T-helper 17 cell (primary cell): Measurements from ENCODE around the gene PLIN5. TPM values are rescaled to one million over a fixed set of nuclear protein-coding genes. Genes with fewer than 3 reads are reported as not detected.

Source experiments
- ATAC-seq: fragments of 150-1000 bp; cut with Tn5 transposase; 2 replicates; pipeline ENCODE4 v1.10.0; 2021; ENCODE audit warnings: mild to moderate bottlenecking, moderate library complexity
- DNase-seq, 3 donors: peaks; one replicate each; pipeline versions ENCODE4 v3.0.0 to v3.0.0-alpha.2; 2020 to 2021
- H3K9me3 ChIP-seq: one replicate; pipeline ENCODE4 v1.7.0; 2013; ENCODE audit warnings: low read length, mild to moderate bottlenecking; ENCODE audit not compliant: control insufficient read depth, poor library complexity, severe bottlenecking
- H3K27ac Mint-ChIP-seq: one replicate; pipeline ENCODE4 v1.8.0; 2022; ENCODE audit warnings: mild to moderate bottlenecking, moderate library complexity, mixed read lengths
- H3K27me3 Mint-ChIP-seq: one replicate; pipeline ENCODE4 v1.8.0; 2022; ENCODE audit warnings: mixed read lengths
- H3K36me3 Mint-ChIP-seq: one replicate; pipeline ENCODE4 v1.8.0; 2022; ENCODE audit warnings: low read depth, mixed read lengths
- H3K4me1 Mint-ChIP-seq: one replicate; pipeline ENCODE4 v1.8.0; 2022; ENCODE audit warnings: mild to moderate bottlenecking, mixed read lengths
- H3K4me3 Mint-ChIP-seq: one replicate; pipeline ENCODE4 v1.8.0; 2022; ENCODE audit warnings: mild to moderate bottlenecking, moderate library complexity, mixed read lengths
- total RNA-seq, 4 donors: library from RNA in 2 of 4; stranded (reverse) in 2 of 4; gene quantifications; one replicate each; pipeline ENCODE4 v1.2.3 and lab custom pipeline; 2022 to 2026

The PLIN5 gene
- total RNA-seq, 2 donors from 2014 or later, result not detected

- DNase-seq (no peak), ATAC-seq (no peak)
- H3K9me3 ChIP-seq, result no peaks in the 10 kb centered on the region
- Mint-ChIP-seq H3K27me3 (peaks cover 8% of the 10 kb centered on the region), H3K36me3 (no peaks in the 10 kb centered on the region), H3K27ac (no peak overlapping the region), H3K4me1 (no peaks in the 10 kb centered on the region), H3K4me3 (no peak overlapping the region)
Measured at GRCh38 chr19:4519172-4519496, 15.9 kb downstream of the PLIN5 start.

- no peaks in the 10 kb centered on the region for H3K4me1 Mint-ChIP-seq
- H3K4me3 Mint-ChIP-seq, result no peak within 1 kb of the TSS
- DNase-seq, result no peak
- no peaks in the 10 kb centered on the region for H3K9me3 ChIP-seq
- H3K36me3 Mint-ChIP-seq, result no peaks in the 10 kb centered on the region
- peaks cover 8% of the 10 kb centered on the region for H3K27me3 Mint-ChIP-seq
- H3K27ac Mint-ChIP-seq, result no peak within 1 kb of the TSS
- no peak for ATAC-seq
Measured at GRCh38 chr19:4518345-4519171, 16.5 kb downstream of the PLIN5 start, which contains the start of gene PLIN4. Gene PLIN4 (minus strand): TSS chr19:4518486. CDS start chr19:4518272, 214 bp downstream.

DNA sequence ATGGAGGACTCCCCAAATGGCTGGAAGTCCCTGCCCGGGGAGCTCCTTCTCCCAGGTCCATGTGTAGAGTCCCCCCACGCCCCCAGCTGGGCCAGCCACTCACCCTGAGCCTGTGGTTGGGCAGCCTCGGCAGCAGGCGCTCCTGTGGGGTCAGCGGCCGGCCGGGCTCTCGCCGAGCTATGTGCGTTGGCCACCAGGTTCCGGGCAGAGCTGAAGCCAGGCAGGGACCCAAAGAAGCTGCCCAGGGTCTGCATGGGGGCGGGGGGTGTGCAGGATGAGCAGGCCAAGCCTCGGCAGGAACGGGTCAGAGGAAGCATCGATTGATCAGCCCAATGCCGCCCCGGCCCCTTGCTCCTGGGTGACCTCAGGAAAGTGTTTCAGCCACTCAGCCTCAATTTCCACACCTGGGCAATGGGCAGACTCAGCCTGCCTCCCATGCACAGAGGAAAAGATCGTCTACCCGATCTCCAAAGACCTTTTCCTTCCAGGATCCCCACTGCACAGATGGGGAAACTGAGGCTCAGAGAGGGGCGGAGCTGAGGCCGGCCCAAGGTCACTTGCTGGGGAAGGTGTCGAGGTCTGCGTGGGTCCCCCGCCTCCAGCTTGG is 17.5 kb downstream of the PLIN5 start:
- no peaks in the 10 kb centered on the region for H3K36me3 Mint-ChIP-seq
- ATAC-seq (no peak), DNase-seq (no peak)
- H3K27me3 Mint-ChIP-seq, result peaks cover 8% of the 10 kb centered on the region
- no peaks in the 10 kb centered on the region for H3K9me3 ChIP-seq
- H3K4me1 Mint-ChIP-seq, result no peaks in the 10 kb centered on the region
- no peak overlapping the region for H3K4me3 Mint-ChIP-seq
- H3K27ac Mint-ChIP-seq, result no peak overlapping the region

DNA sequence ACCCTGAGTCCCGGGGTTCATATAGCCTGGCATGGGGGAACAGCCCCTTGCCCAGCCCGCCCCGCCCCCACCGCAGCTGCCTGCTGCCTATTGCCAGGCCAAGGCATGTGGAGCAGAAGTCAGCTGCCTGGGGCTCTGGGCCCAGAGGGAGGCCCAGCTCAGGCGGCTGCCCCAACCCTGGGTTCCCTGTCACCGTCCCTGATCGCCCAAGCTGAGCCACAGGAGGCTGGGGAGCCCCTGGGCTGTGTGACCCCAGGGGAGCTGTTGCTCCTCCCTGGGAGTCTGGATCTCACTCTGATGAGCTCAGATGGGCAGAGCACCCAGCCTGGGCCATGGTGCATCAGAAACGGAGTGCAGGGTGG is 18.1 kb downstream of the PLIN5 start:
- Mint-ChIP-seq H3K27ac (no peak overlapping the region), H3K27me3 (peaks cover 8% of the 10 kb centered on the region), H3K36me3 (no peaks in the 10 kb centered on the region), H3K4me3 (no peak overlapping the region), H3K4me1 (no peaks in the 10 kb centered on the region)
- no peaks in the 10 kb centered on the region for H3K9me3 ChIP-seq
- DNase-seq (no peak), ATAC-seq (no peak)

- Mint-ChIP-seq H3K27ac (no peak overlapping the region), H3K27me3 (peaks cover 5% of the 10 kb centered on the region), H3K36me3 (no peaks in the 10 kb centered on the region), H3K4me1 (no peaks in the 10 kb centered on the region), H3K4me3 (no peak overlapping the region)
- H3K9me3 ChIP-seq, result no peaks in the 10 kb centered on the region
- DNase-seq, result no peak
- ATAC-seq, result no peak
Measured at GRCh38 chr19:4516199-4516938, 18.7 kb downstream of the PLIN5 start.

DNA sequence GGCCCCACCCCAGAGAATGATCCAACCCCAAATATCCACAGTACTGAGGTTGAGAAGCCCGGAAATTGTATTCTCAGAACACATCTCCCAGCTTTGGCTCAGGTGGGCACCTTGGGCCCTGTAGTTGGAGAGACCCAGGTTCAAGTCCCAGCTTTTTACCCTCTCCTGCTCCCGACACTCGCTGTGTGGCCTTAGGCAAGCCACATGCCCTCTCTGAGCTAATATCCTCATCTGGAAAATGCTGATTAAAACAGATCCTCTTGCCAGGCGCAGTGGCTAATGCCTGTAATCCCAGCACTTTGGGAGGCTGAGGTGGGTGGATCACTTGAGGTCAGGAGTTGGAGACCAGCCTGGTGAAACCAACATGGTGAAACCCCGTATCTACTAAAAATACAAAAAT is 19.3 kb downstream of the PLIN5 start:
- no peak for ATAC-seq
- no peaks in the 10 kb centered on the region for H3K27me3 Mint-ChIP-seq

GRCh38 chr19:4513248-4513647 is 21.8 kb downstream of the PLIN5 start:
- no peaks in the 10 kb centered on the region for H3K36me3 Mint-ChIP-seq
- no peaks in the 10 kb centered on the region for H3K27me3 Mint-ChIP-seq
- ATAC-seq (no peak), DNase-seq (no peak)
- H3K27ac Mint-ChIP-seq, result no peak overlapping the region
- H3K9me3 ChIP-seq, result no peaks in the 10 kb centered on the region
- no peak overlapping the region for H3K4me3 Mint-ChIP-seq
- no peaks in the 10 kb centered on the region for H3K4me1 Mint-ChIP-seq

More for the DNA sequence above, 19.3 kb downstream of the PLIN5 start:
- Mint-ChIP-seq H3K4me3 (no peak overlapping the region), H3K36me3 (no peaks in the 10 kb centered on the region), H3K27ac (no peak overlapping the region), H3K4me1 (no peaks in the 10 kb centered on the region)
- H3K9me3 ChIP-seq, result no peaks in the 10 kb centered on the region
- DNase-seq, result no peak

DNA sequence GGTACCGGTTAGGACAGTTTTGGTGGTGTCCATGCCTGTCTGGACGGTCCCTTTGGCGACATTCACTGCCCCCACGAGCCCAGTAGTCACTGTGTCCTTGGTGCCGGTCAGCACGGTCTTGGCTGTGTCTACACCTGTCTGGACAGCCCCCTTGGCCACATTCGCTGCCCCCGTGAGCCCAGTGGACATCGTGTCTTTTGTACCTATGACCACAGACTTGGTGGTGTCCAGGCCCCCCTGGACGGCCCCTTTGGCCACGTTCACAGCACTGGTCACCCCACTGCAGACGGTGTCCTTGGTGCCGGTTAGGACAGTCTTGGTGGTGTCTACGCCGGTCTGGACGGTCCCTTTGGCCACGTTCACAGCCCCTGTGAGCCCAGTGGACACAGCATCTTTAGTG is 23.0 kb downstream of the PLIN5 start:
- DNase-seq, result no peak
- Mint-ChIP-seq H3K4me1 (no peaks in the 10 kb centered on the region), H3K27me3 (no peaks in the 10 kb centered on the region), H3K27ac (no peak overlapping the region), H3K4me3 (no peak overlapping the region), H3K36me3 (no peaks in the 10 kb centered on the region)
- ATAC-seq, result no peak
- no peaks in the 10 kb centered on the region for H3K9me3 ChIP-seq

DNA sequence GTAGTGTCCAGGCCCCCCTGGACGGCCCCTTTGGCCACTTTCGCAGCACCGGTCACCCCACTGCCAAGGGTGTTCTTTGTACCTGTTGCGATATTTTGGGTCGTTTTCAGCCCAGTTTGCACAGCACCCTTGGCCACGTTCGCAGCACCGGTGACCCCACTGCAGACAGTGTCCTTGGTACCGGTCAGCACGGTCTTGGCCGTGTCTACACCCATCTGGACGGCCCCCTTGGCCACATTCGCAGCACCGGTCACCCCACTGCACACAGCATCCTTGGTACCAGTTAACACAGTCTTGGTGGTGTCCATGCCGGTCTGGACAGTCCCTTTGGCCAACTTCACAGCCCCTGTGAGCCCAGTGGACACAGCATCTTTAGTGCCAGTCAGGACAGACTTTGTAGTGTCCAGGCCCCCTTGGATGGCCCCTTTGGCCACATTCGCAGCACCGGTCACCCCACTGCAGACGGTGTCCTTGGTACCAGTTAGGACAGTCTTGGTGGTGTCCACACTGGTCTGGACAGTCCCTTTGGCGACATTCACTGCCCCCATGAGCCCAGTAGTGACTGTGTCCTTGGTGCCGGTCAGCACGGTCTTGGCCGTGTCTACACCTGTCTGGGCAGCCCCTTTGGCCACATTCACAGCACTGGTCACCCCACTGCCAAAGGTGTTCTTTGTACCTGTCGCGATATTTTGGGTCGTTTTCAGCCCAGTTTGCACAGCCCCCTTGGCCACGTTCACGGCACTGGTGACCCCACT is 23.5 kb downstream of the PLIN5 start:
- Mint-ChIP-seq H3K4me3 (no peak overlapping the region), H3K27ac (no peak overlapping the region), H3K36me3 (no peaks in the 10 kb centered on the region), H3K4me1 (no peaks in the 10 kb centered on the region), H3K27me3 (no peaks in the 10 kb centered on the region)
- ATAC-seq (no peak), DNase-seq (no peak)
- H3K9me3 ChIP-seq, result no peaks in the 10 kb centered on the region

- peaks cover 2% of the 10 kb centered on the region for H3K36me3 Mint-ChIP-seq
- ATAC-seq, result no peak
Measured at GRCh38 chr19:4510435-4511255, 24.4 kb downstream of the PLIN5 start.

GRCh38 chr19:4508698-4509097 is 26.3 kb downstream of the PLIN5 start:
- H3K9me3 ChIP-seq, result no peaks in the 10 kb centered on the region
- no peaks in the 10 kb centered on the region for H3K27me3 Mint-ChIP-seq
- H3K4me3 Mint-ChIP-seq, result no peak overlapping the region
- peaks cover 2% of the 10 kb centered on the region for H3K36me3 Mint-ChIP-seq
- peaks cover 5% of the 10 kb centered on the region for H3K4me1 Mint-ChIP-seq
- DNase-seq, result no peak
- no peak for ATAC-seq
- H3K27ac Mint-ChIP-seq, result no peak overlapping the region

More at GRCh38 chr19:4510435-4511255, 24.4 kb downstream of the PLIN5 start:
- Mint-ChIP-seq H3K27ac (no peak overlapping the region), H3K27me3 (no peaks in the 10 kb centered on the region), H3K4me1 (peaks cover 5% of the 10 kb centered on the region), H3K4me3 (no peak overlapping the region)
- DNase-seq, result no peak
- H3K9me3 ChIP-seq, result no peaks in the 10 kb centered on the region

- no peak overlapping the region for H3K27ac Mint-ChIP-seq
- H3K9me3 ChIP-seq, result no peaks in the 10 kb centered on the region
- ATAC-seq (no peak), DNase-seq (no peak)
- peaks cover 5% of the 10 kb centered on the region for H3K4me1 Mint-ChIP-seq
- H3K27me3 Mint-ChIP-seq, result no peaks in the 10 kb centered on the region
- H3K4me3 Mint-ChIP-seq, result no peak overlapping the region
- H3K36me3 Mint-ChIP-seq, result peaks cover 2% of the 10 kb centered on the region
Measured at GRCh38 chr19:4507804-4508203, 27.2 kb downstream of the PLIN5 start.
